Neuronal stem cell (in vitro differentiated cells): ENCODE data around the gene NOS1AP.
"Not testable (repeated sequence)": the region's sequence is repeated elsewhere in the genome, so short reads cannot be mapped to it uniquely, and the experiment has no call there.

Experiments
- DNase-seq: peaks from one replicate; pipeline ENCODE4 v3.0.0-alpha.2; 2013; ENCODE audit warnings: low spot score
- H2AFZ ChIP-seq: one replicate; pipeline ENCODE4 v1.6.1; 2013; ENCODE audit warnings: mild to moderate bottlenecking, low read length, inconsistent platforms
- H2AK5ac ChIP-seq: 2 replicates; pipeline ENCODE4 v1.6.1; 2013; ENCODE audit warnings: low read depth, mild to moderate bottlenecking, inconsistent platforms, low read length, moderate library complexity, mixed read lengths
- H2BK120ac ChIP-seq: 2 replicates; pipeline ENCODE4 v1.6.1; 2013; ENCODE audit warnings: low read depth, mild to moderate bottlenecking, inconsistent platforms, low read length, moderate library complexity, mixed read lengths
- H2BK12ac ChIP-seq: one replicate; pipeline ENCODE4 v1.6.1; 2013; ENCODE audit warnings: low read length, inconsistent platforms
- H2BK15ac ChIP-seq: 2 replicates; pipeline ENCODE4 v1.6.1; 2013; ENCODE audit warnings: mild to moderate bottlenecking, low read length, inconsistent platforms, mixed read lengths
- H2BK5ac ChIP-seq: one replicate; pipeline ENCODE4 v1.6.1; 2013; ENCODE audit warnings: inconsistent platforms, mild to moderate bottlenecking, low read length, moderate library complexity
- H3K14ac ChIP-seq: one replicate; pipeline ENCODE4 v1.6.1; 2013; ENCODE audit warnings: low read length, inconsistent platforms
- H3K18ac ChIP-seq: 2 replicates; pipeline ENCODE4 v1.6.1; 2013; ENCODE audit warnings: low read length, inconsistent platforms
- H3K23ac ChIP-seq: 2 replicates; pipeline ENCODE4 v1.6.1; 2013; ENCODE audit warnings: low read depth, mild to moderate bottlenecking, mixed read lengths, low read length, inconsistent platforms; ENCODE audit not compliant: poor library complexity
- H3K27ac ChIP-seq: replicated peaks from 3 replicates; pipeline ENCODE4 v1.5.1; 2013; ENCODE audit warnings: low read length, inconsistent platforms
- H3K27me3 ChIP-seq, 3 experiments: 2 replicates each; pipeline ENCODE4 v1.6.1; 2013; ENCODE audit warnings: low read length in 3 of 3, mild to moderate bottlenecking in 2 of 3, inconsistent platforms in 1 of 3, low read depth in 1 of 3, mixed read lengths in 1 of 3, moderate library complexity in 1 of 3; ENCODE audit not compliant: control insufficient read depth in 3 of 3, insufficient read depth in 3 of 3
- H3K36me3 ChIP-seq, 2 donors: replicated peaks in 1 of 2; 2 replicates each; pipeline ENCODE4 v1.6.1; 2013; ENCODE audit warnings: low read length in 2 of 2; ENCODE audit not compliant: control insufficient read depth in 2 of 2, insufficient read depth in 2 of 2
- H3K4ac ChIP-seq: 2 replicates; pipeline ENCODE4 v1.6.1; 2013; ENCODE audit warnings: inconsistent platforms, mild to moderate bottlenecking, low read length, moderate library complexity
- H3K4me1 ChIP-seq, 2 donors: 1 replicate in 1 of 2; 2 replicates in 1 of 2; pipeline ENCODE4 v1.6.1; 2013; ENCODE audit warnings: low read length in 2 of 2, low read depth in 1 of 2; ENCODE audit not compliant: control insufficient read depth in 2 of 2, insufficient read depth in 1 of 2
- H3K4me2 ChIP-seq: one replicate; pipeline ENCODE4 v1.6.1; 2013; ENCODE audit warnings: mild to moderate bottlenecking, low read length, inconsistent platforms; ENCODE audit not compliant: insufficient read depth, poor library complexity, severe bottlenecking
- H3K4me3 ChIP-seq, 2 donors: 2 replicates each; pipeline ENCODE4 v1.5.1; 2013; ENCODE audit warnings: low read length in 2 of 2, mild to moderate bottlenecking in 2 of 2, inconsistent platforms in 1 of 2, moderate library complexity in 1 of 2
- H3K79me1 ChIP-seq: one replicate; pipeline ENCODE4 v1.6.1; 2013; ENCODE audit warnings: low read depth, mild to moderate bottlenecking, inconsistent platforms, low read length, moderate library complexity
- H3K9ac ChIP-seq: one replicate; pipeline ENCODE4 v1.6.1; 2013; ENCODE audit warnings: mild to moderate bottlenecking, low read depth, low read length, inconsistent platforms; ENCODE audit not compliant: poor library complexity
- H3K9me3 ChIP-seq, 2 donors: replicated peaks in 1 of 2; 2 replicates each; pipeline versions ENCODE3 to v1.6.1; 2013; ENCODE audit warnings: low read length in 2 of 2, mild to moderate bottlenecking in 2 of 2, inconsistent platforms in 1 of 2, low read depth in 1 of 2, mixed read lengths in 1 of 2, moderate library complexity in 1 of 2; ENCODE audit not compliant: control insufficient read depth in 2 of 2, insufficient read depth in 1 of 2
- H4K8ac ChIP-seq: one replicate; pipeline ENCODE4 v1.6.1; 2013; ENCODE audit warnings: low read depth, mild to moderate bottlenecking, inconsistent platforms, low read length, moderate library complexity
- H4K91ac ChIP-seq: one replicate; pipeline ENCODE4 v1.6.1; 2013; ENCODE audit warnings: low read length, low read depth, mild to moderate bottlenecking, inconsistent platforms; ENCODE audit not compliant: poor library complexity
- WGBS, 2 donors: extraction: QIAGEN DNeasy Blood & Tissue Kit; methylation state at CpG; one replicate each; pipeline ENCODE4 v1.1.7; 2013; ENCODE audit warnings: missing lambda C conversion rate in 2 of 2, mixed read lengths in 1 of 2; ENCODE audit not compliant: insufficient read length in 2 of 2, insufficient replicate concordance in 1 of 2; ENCODE audit errors: extremely low coverage in 2 of 2; 5-methylcytosine and 5-hydroxymethylcytosine counted together

NOS1AP gene

GRCh38 chr1:162416215-162416614 lies 346.7 kb downstream of the NOS1AP start:
- H2AFZ ChIP-seq = no peak overlapping the region
- H3K14ac ChIP-seq = no peak overlapping the region
- DNase-seq = no peak
- no peaks in the 10 kb centered on the region for H3K79me1 ChIP-seq
- H2BK5ac ChIP-seq = no peak overlapping the region
- H3K23ac ChIP-seq = no peak overlapping the region
- H2BK120ac ChIP-seq = no peak overlapping the region
- H4K91ac ChIP-seq = no peak overlapping the region
- H2AK5ac ChIP-seq = no peak overlapping the region
- no peak overlapping the region for H3K9ac ChIP-seq
- H3K9me3 ChIP-seq = no peaks in the 10 kb centered on the region
- no peak overlapping the region for H3K4me3 ChIP-seq
- H2BK12ac ChIP-seq = no peak overlapping the region
- no peaks in the 10 kb centered on the region for H3K36me3 ChIP-seq
- H3K4me2 ChIP-seq = no peak overlapping the region
- no peak overlapping the region for H3K27ac ChIP-seq
- no peak overlapping the region for H3K18ac ChIP-seq
- H3K4ac ChIP-seq = no peak overlapping the region
- H3K27me3 ChIP-seq = peaks cover 0 to 8% (median 0%) of the 10 kb centered on the region in 3 experiments
- H3K4me1 ChIP-seq = no peaks in the 10 kb centered on the region
- no peak overlapping the region for H2BK15ac ChIP-seq
- no peak overlapping the region for H4K8ac ChIP-seq

- H3K9ac ChIP-seq = no peak overlapping the region
- no peak overlapping the region for H4K8ac ChIP-seq
- H4K91ac ChIP-seq = no peak overlapping the region
- no peaks in the 10 kb centered on the region for H3K4me1 ChIP-seq
- H3K36me3 ChIP-seq = no peaks in the 10 kb centered on the region
- H3K18ac ChIP-seq = no peak overlapping the region
- no peak overlapping the region for H2AFZ ChIP-seq
- H2AK5ac ChIP-seq = no peak overlapping the region
- no peak overlapping the region for H3K27ac ChIP-seq
- H3K27me3 ChIP-seq = peaks cover 0 to 12% (median 0%) of the 10 kb centered on the region in 3 experiments
- no peak overlapping the region for H3K4ac ChIP-seq
- H3K14ac ChIP-seq = no peak overlapping the region
- H3K23ac ChIP-seq = no peak overlapping the region
- no CpG with 5 or more reads among the region's 2 CpGs for WGBS, 2 donors
- H2BK120ac ChIP-seq = no peak overlapping the region
- no peak overlapping the region for H2BK15ac ChIP-seq
- H3K79me1 ChIP-seq = no peaks in the 10 kb centered on the region
- DNase-seq = no peak
- no peaks in the 10 kb centered on the region for H3K9me3 ChIP-seq
- H2BK5ac ChIP-seq = no peak overlapping the region
- no peak overlapping the region for H2BK12ac ChIP-seq
- no peak overlapping the region for H3K4me3 ChIP-seq
- no peak overlapping the region for H3K4me2 ChIP-seq
These were observed 347.4 kb downstream of the NOS1AP start for GRCh38 chr1:162416909-162417308.

- DNase-seq = no peak
- Histone ChIP-seq H2AFZ (no peak overlapping the region), H3K14ac (no peak overlapping the region), H3K9ac (no peak overlapping the region), H3K27ac (no peak overlapping the region), H3K27me3 (peaks cover 0 to 8% (median 0%) of the 10 kb centered on the region in 3 experiments), H4K91ac (no peak overlapping the region), H3K36me3 (no peaks in the 10 kb centered on the region), H3K4me1 (no peaks in the 10 kb centered on the region), H3K4me2 (no peak overlapping the region), H3K79me1 (no peaks in the 10 kb centered on the region), H2BK15ac (no peak overlapping the region), H2AK5ac (no peak overlapping the region), H2BK12ac (no peak overlapping the region), H3K4ac (no peak overlapping the region), H3K9me3 (no peaks in the 10 kb centered on the region), H3K4me3 (no peak overlapping the region), H2BK120ac (no peak overlapping the region), H2BK5ac (no peak overlapping the region), H4K8ac (no peak overlapping the region), H3K23ac (no peak overlapping the region), H3K18ac (no peak overlapping the region)
- WGBS, 2 donors = no CpG with 5 or more reads among the region's 7 CpGs
These were observed 348.2 kb downstream of the NOS1AP start for GRCh38 chr1:162417650-162418049.

DNA sequence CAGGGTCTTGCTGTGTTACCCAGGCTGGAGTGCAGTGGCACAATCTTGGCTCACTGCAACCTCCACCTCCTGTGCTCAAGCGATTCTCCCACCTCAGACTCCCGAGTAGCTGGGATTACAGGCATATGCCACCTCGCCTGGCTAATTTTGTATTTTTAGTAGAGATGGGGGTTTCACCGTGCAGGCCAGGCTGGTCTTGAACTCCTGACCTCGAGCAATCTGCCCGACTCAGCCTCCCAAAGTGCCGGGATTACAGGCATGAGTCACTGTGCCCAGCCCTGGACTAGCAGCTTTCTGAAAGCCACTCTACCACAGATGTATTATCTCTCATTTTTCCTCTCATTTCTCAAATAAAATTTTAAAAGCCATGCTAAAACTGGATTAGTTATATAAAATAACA lies 349.1 kb downstream of the NOS1AP start:
- not testable (repeated sequence) for H3K27me3 ChIP-seq, H3K27ac ChIP-seq, H3K14ac ChIP-seq, H3K4me2 ChIP-seq, H3K23ac ChIP-seq, H4K8ac ChIP-seq, DNase-seq, H3K9ac ChIP-seq, H4K91ac ChIP-seq, H2BK15ac ChIP-seq, H3K79me1 ChIP-seq, H2BK5ac ChIP-seq, H3K9me3 ChIP-seq, H3K4me1 ChIP-seq, H3K4ac ChIP-seq, H2BK12ac ChIP-seq, H3K36me3 ChIP-seq, H2BK120ac ChIP-seq, H3K18ac ChIP-seq, H2AK5ac ChIP-seq, H2AFZ ChIP-seq, H3K4me3 ChIP-seq
- no CpG with 5 or more reads among the region's 7 CpGs for WGBS, 2 donors
